Caco-2 (cell line): ENCODE data around the gene SUSD1. TPM values are rescaled to one million over a fixed set of nuclear protein-coding genes. Genes with fewer than 3 reads are reported as not detected.

Source experiments
- BruUV-seq: library from RNA; stranded (reverse); fragments of 400-500 nt; replicated peaks from 2 replicates; lab custom pipeline; 2021; lab: Mats Ljungman, UMichigan
- CTCF ChIA-PET: fragments of 300-600 bp; sonication (Branson Sonifier 250); formaldehyde crosslinking; loops from one replicate; lab custom pipeline; 2022; ENCODE audit warnings: antibody characterized with exemption; lab: Charles Lee
- POLR2A ChIA-PET: fragments of 300-600 bp; sonication (Branson Sonifier 250); formaldehyde crosslinking; loops from one replicate; lab custom pipeline; 2022; ENCODE audit warnings: antibody characterized with exemption; lab: Charles Lee
- DNase-seq, 2 experiments: peaks; one replicate each; pipeline versions ENCODE4 v3.0.0 to v3.0.0-alpha.2; 2020 to 2022
- H3K27me3 ChIP-seq: replicated peaks from 2 replicates; pipeline ENCODE4 v1.6.0; 2011; ENCODE audit warnings: low read length; ENCODE audit not compliant: control insufficient read depth, insufficient read depth
- H3K36me3 ChIP-seq: 2 replicates; pipeline ENCODE4 v1.5.1; 2011; ENCODE audit warnings: low read length; ENCODE audit not compliant: control insufficient read depth, insufficient read depth
- H3K4me1 ChIP-seq: fragments of 250-450 bp; sonication (Bioruptor Pico); 2 replicates; pipeline ENCODE4 v1.5.1; 2020; ENCODE audit warnings: mild to moderate bottlenecking
- H3K4me3 ChIP-seq: 2 replicates; pipeline ENCODE4 v1.5.1; 2011; ENCODE audit warnings: low read depth, mild to moderate bottlenecking, control low read depth, low read length
- H3K9me3 ChIP-seq: fragments of 250-450 bp; sonication (Bioruptor Pico); 2 replicates; pipeline ENCODE4 v1.5.1; 2020; ENCODE audit warnings: mild to moderate bottlenecking, moderate library complexity
- H3K27ac Mint-ChIP-seq: one replicate; pipeline ENCODE4 v1.8.0; 2022; ENCODE audit warnings: mixed read lengths; ENCODE audit not compliant: unreplicated experiment
- H3K27me3 Mint-ChIP-seq: one replicate; pipeline ENCODE4 v1.8.0; 2022; ENCODE audit warnings: mixed read lengths; ENCODE audit not compliant: insufficient read depth, unreplicated experiment
- H3K36me3 Mint-ChIP-seq: one replicate; pipeline ENCODE4 v1.8.0; 2022; ENCODE audit warnings: mild to moderate bottlenecking, mixed read lengths; ENCODE audit not compliant: insufficient read depth, unreplicated experiment
- H3K4me1 Mint-ChIP-seq: one replicate; pipeline ENCODE4 v1.8.0; 2022; ENCODE audit warnings: low read depth, mixed read lengths; ENCODE audit not compliant: unreplicated experiment
- H3K4me3 Mint-ChIP-seq: one replicate; pipeline ENCODE4 v1.8.0; 2022; ENCODE audit warnings: mild to moderate bottlenecking, moderate library complexity, mixed read lengths; ENCODE audit not compliant: unreplicated experiment
- H3K9me3 Mint-ChIP-seq: one replicate; pipeline ENCODE4 v1.8.0; 2022; ENCODE audit warnings: mixed read lengths; ENCODE audit not compliant: unreplicated experiment
- intact Hi-C: fragments of 100-400 bp; cut with micrococcal nuclease; formaldehyde crosslinking; loops from one replicate; pipeline ENCODE4 v1.10.0; 2022; ENCODE audit not compliant: unreplicated experiment
- total RNA-seq: library from RNA; stranded (reverse); gene quantifications from 2 replicates; pipeline ENCODE4 v1.2.3, GENCODE V29; 2022
- TF ChIP-seq, protein P1 (sequence below), 2 experiments: fragments of 200-600 bp in 1 of 2; IDR thresholded peaks; 1 replicate in 1 of 2; 2 replicates in 1 of 2; pipeline versions ENCODE4 v1.5.1 to v1.8.0; 2011 to 2022; ENCODE audit warnings: antibody characterized with exemption in 1 of 2, control low read depth in 1 of 2, inconsistent platforms in 1 of 2, low read depth in 1 of 2, low read length in 1 of 2, mild to moderate bottlenecking in 1 of 2, moderate library complexity in 1 of 2; ENCODE audit not compliant: insufficient read depth in 1 of 2, severe bottlenecking in 1 of 2, unreplicated experiment in 1 of 2

SUSD1 gene
- total RNA-seq, 1 experiment from 2014 or later, result 53.4 TPM

DNA sequence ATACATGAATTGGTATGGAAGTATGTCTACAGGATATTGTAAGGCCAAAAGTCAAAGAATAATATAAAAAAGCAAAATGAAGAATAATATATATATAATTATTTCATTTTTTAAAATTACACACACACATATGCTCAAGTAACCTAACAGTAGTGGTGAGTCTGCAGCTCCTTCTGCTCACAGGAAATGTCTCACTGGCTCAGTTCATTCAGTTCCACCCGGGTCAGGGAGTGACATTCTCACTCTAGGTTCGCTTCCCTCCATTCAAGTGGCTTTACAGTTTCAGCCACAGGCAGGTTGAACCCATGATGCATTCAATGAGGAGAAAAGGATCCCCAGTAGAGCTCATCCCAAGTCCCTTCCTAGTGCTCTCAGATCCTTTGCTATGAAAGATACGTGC is 90.8 kb downstream of the SUSD1 start:
- Histone ChIP-seq H3K27me3 (no peaks in the 10 kb centered on the region), H3K4me1 (no peaks in the 10 kb centered on the region), H3K4me3 (no peak overlapping the region), H3K36me3 (peaks cover 1% of the 10 kb centered on the region; the same call in 1 of the 2 replicates), H3K9me3 (peaks cover 9% of the 10 kb centered on the region; the same call in 1 of the 2 replicates)
- Mint-ChIP-seq H3K36me3 (peaks cover 62% of the 10 kb centered on the region), H3K4me3 (no peak overlapping the region), H3K27ac (no peak overlapping the region), H3K9me3 (peaks cover 17% of the 10 kb centered on the region), H3K4me1 (peaks cover 12% of the 10 kb centered on the region), H3K27me3 (no peaks in the 10 kb centered on the region)
- TF ChIP-seq, protein P1, sequence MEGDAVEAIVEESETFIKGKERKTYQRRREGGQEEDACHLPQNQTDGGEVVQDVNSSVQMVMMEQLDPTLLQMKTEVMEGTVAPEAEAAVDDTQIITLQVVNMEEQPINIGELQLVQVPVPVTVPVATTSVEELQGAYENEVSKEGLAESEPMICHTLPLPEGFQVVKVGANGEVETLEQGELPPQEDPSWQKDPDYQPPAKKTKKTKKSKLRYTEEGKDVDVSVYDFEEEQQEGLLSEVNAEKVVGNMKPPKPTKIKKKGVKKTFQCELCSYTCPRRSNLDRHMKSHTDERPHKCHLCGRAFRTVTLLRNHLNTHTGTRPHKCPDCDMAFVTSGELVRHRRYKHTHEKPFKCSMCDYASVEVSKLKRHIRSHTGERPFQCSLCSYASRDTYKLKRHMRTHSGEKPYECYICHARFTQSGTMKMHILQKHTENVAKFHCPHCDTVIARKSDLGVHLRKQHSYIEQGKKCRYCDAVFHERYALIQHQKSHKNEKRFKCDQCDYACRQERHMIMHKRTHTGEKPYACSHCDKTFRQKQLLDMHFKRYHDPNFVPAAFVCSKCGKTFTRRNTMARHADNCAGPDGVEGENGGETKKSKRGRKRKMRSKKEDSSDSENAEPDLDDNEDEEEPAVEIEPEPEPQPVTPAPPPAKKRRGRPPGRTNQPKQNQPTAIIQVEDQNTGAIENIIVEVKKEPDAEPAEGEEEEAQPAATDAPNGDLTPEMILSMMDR (IDR thresholded peaks at IDR 0.05; ENCODE audit: insufficient read depth in 1 of 2, low read depth in 1 of 2, low read length in 1 of 2, severe bottlenecking in 1 of 2, unreplicated experiment in 1 of 2), result no peak
- intact Hi-C loops, result no loop called here
- no TSS peak for BruUV-seq
- ChIA-PET CTCF (interaction anchor here (0.6 to 0.8 kb wide), 3 partner anchors 14 to 143 kb away, joined by 4 to 5 read pairs (median 4); no protein-coding TSS in a partner anchor), POLR2A (interaction anchor here (1.0 kb wide), 1 partner anchor 19 kb away, joined by 3 read pairs; no protein-coding TSS in a partner anchor)
- DNase-seq, result no peak

DNA sequence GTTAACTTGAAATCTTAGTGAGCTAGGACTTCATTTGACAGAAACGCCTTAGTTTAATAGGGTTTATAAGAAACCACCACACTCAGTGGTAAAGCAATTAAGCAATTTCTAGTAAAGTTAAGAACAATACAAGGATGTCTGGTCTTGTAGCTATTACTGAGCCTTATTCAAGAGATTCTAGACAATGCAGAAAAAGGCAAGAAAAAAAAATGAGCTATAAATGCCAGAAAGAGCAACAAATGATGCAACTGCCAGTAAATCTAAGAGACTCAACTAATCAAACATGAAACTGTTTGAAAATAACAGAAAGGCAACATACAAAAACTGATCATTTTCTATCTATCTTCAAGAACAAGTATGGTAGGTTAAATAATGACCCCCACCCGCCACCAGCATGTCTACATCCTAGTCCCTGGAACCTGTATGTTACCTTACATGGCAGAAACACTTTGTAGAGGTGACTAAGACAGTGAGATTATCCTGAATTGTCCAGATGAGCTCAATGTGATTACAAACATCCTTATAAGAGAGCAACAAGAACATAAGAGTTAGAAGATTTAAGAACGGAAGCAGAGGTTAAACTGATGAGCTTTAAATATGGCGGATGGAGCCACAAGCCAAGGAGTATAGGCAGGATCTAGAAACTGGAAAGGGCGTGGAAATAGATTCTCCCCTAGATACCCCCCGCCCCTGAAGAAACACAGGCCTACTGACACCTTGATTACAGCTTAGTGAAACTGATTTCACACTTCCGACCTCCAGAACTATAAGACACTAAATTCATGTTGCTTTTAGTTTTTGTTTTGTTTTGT is 93.0 kb downstream of the SUSD1 start:
- H3K27me3 Mint-ChIP-seq, result no peaks in the 10 kb centered on the region
- ChIA-PET POLR2A (no interaction called here), CTCF (no interaction called here)
- Histone ChIP-seq H3K27me3 (no peaks in the 10 kb centered on the region), H3K4me1 (no peaks in the 10 kb centered on the region), H3K4me3 (no peak overlapping the region), H3K9me3 (no peaks in the 10 kb centered on the region), H3K36me3 (peaks cover 1% of the 10 kb centered on the region)
- H3K9me3 Mint-ChIP-seq, result peaks cover 2% of the 10 kb centered on the region
- TF ChIP-seq, protein P1 (IDR thresholded peaks at IDR 0.05; ENCODE audit: insufficient read depth in 1 of 2, low read depth in 1 of 2, low read length in 1 of 2, severe bottlenecking in 1 of 2, unreplicated experiment in 1 of 2), result no peak
- H3K36me3 Mint-ChIP-seq, result peaks cover 50% of the 10 kb centered on the region
- DNase-seq, result no peak
- no peak overlapping the region for H3K4me3 Mint-ChIP-seq
- peaks cover 6% of the 10 kb centered on the region for H3K4me1 Mint-ChIP-seq
- H3K27ac Mint-ChIP-seq, result no peak overlapping the region
- intact Hi-C loops, result no loop called here
- BruUV-seq, result no TSS peak

DNA sequence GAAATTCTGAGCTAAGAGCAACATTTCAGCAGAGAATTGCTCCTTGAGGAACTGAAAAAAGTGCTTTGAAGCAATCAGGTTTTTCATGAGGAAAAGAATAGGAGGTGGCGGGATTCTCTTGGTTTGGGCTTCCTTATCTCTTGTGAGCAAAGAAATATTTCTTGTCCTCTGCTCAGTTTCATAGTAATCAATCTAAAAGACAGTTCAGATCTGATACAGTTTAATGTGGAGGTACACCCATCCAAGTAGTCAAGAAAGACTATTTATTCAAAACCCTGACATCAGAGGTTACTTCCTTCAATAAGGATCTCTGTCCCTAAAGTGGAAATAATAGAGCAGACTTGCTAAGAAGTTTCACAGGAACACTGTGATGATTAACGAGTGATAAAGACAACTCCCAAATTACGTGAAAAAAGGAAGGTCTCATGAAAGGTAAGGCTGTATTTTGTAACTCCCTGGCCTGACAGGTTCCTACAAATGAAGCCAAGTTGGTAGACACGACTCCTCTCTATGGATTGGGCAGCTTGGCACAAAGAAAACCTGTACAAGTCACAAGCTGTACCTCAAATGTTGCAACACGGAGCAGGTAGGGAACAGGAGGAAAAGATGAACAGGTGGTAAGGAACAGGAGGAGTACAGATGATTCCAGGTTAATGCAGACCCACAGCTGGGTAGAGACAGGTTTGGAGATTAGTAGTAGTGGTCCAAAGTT is 94.1 kb downstream of the SUSD1 start:
- no peaks in the 10 kb centered on the region for H3K27me3 Mint-ChIP-seq
- H3K27ac Mint-ChIP-seq, result no peak overlapping the region
- H3K4me3 ChIP-seq, result no peak overlapping the region
- H3K4me1 ChIP-seq, result no peaks in the 10 kb centered on the region
- no peak overlapping the region for H3K4me3 Mint-ChIP-seq
- TF ChIP-seq, protein P1 (IDR thresholded peaks at IDR 0.05; ENCODE audit: insufficient read depth in 1 of 2, low read depth in 1 of 2, low read length in 1 of 2, severe bottlenecking in 1 of 2, unreplicated experiment in 1 of 2), result no peak
- peaks cover 1% of the 10 kb centered on the region for H3K36me3 ChIP-seq
- no peaks in the 10 kb centered on the region for H3K9me3 ChIP-seq
- ChIA-PET POLR2A (no interaction called here), CTCF (interaction anchor here (1.0 kb wide), 1 partner anchor 17 kb away, joined by 3 read pairs; no protein-coding TSS in a partner anchor)
- intact Hi-C loops, result no loop called here
- DNase-seq, result no peak
- H3K27me3 ChIP-seq, result no peaks in the 10 kb centered on the region
- BruUV-seq, result no TSS peak
- peaks cover 6% of the 10 kb centered on the region for H3K4me1 Mint-ChIP-seq
- H3K36me3 Mint-ChIP-seq, result peaks cover 52% of the 10 kb centered on the region
- no peaks in the 10 kb centered on the region for H3K9me3 Mint-ChIP-seq
